HepG2 (cell line): ENCODE data around the gene EBF4. TPM values are rescaled to one million over a fixed set of nuclear protein-coding genes. Genes with fewer than 3 reads are reported as not detected.
A peak's percentile ranks its signal among the peaks of the same experiment; 100 is the strongest.
"Not testable (repeated sequence)": the region's sequence is repeated elsewhere in the genome, so short reads cannot be mapped to it uniquely, and the experiment has no call there.

Source experiments
- ATAC-seq: fragments of 200-7000 bp; cut with Tn5 transposase; 3 replicates; pipeline ENCODE4 v1.9.1; 2020; ENCODE audit warnings: mild to moderate bottlenecking, moderate library complexity
- BruUV-seq: library from RNA; stranded (reverse); fragments of 400-500 nt; replicated peaks from 2 replicates; lab custom pipeline; 2021; lab: Mats Ljungman, UMichigan
- CTCF ChIA-PET: fragments of 300-600 bp; formaldehyde crosslinking; extraction: SDS; loops from one replicate; lab custom pipeline; 2021; ENCODE audit warnings: low total read pairs, inconsistent platforms, low intra/inter-chr PET ratio; lab: Yijun Ruan, JAX
- POLR2A ChIA-PET: fragments of 350-600 bp; sonication (Branson Sonifier 250); formaldehyde crosslinking; loops from one replicate; lab custom pipeline; 2020; ENCODE audit warnings: antibody characterized with exemption, inconsistent platforms; lab: Yijun Ruan, JAX
- DNase-seq: peaks from one replicate; pipeline ENCODE4 v3.0.0-alpha.2; 2015; ENCODE audit warnings: low spot score
- FAIRE-seq: peaks from 3 replicates; lab custom pipeline; 2011; peaks lifted over from hg19 to GRCh38; lab: Jason Lieb, UNC
- H2AFZ ChIP-seq: one replicate; pipeline ENCODE4 v1.6.1; 2011; ENCODE audit warnings: low read length, inconsistent platforms
- H3K27ac ChIP-seq: fragments of 300-600 bp; 3 replicates; pipeline ENCODE4 v1.8.0; 2011; ENCODE audit warnings: mixed run types, mild to moderate bottlenecking, mixed read lengths, low read length, inconsistent platforms; ENCODE audit not compliant: insufficient read depth; ENCODE audit errors: extremely low read length
- H3K27me3 ChIP-seq, 2 experiments: fragments of 200-600 bp in 1 of 2; 2 replicates in 1 of 2; 3 replicates in 1 of 2; pipeline versions ENCODE4 v1.6.0 to v1.8.0; 2011; ENCODE audit warnings: low read length in 2 of 2, mild to moderate bottlenecking in 2 of 2, moderate library complexity in 2 of 2, inconsistent platforms in 1 of 2; ENCODE audit not compliant: insufficient read depth in 2 of 2, control insufficient read depth in 1 of 2
- H3K36me3 ChIP-seq, 2 experiments: fragments of 200-600 bp in 1 of 2; replicated peaks in 1 of 2; 2 replicates in 1 of 2; 3 replicates in 1 of 2; pipeline versions ENCODE4 v1.5.1 to v1.8.0; 2011; ENCODE audit warnings: low read length in 2 of 2, inconsistent platforms in 1 of 2; ENCODE audit not compliant: insufficient read depth in 2 of 2, control insufficient read depth in 1 of 2
- H3K4me1 ChIP-seq: 2 replicates; pipeline ENCODE4 v1.5.1; 2012; ENCODE audit warnings: low read length, inconsistent platforms; ENCODE audit not compliant: insufficient read depth
- H3K4me2 ChIP-seq: 2 replicates; pipeline ENCODE4 v1.6.0; 2011; ENCODE audit warnings: low read depth, low read length, inconsistent platforms
- H3K4me3 ChIP-seq, 3 experiments: fragments of 200-600 bp in 1 of 3; sonication (generic), shearing (Covaris generic) in 1 of 3; replicated peaks in 1 of 3; 2 replicates each; pipeline ENCODE4 v1.5.1; 2011 to 2016; ENCODE audit warnings: low read length in 3 of 3, inconsistent platforms in 2 of 3, low read depth in 2 of 3, mild to moderate bottlenecking in 2 of 3, control low read depth in 1 of 3, mixed read lengths in 1 of 3; ENCODE audit not compliant: insufficient read depth in 1 of 3
- H3K79me2 ChIP-seq: one replicate; pipeline ENCODE4 v1.6.1; 2011; ENCODE audit warnings: low read length, inconsistent platforms; ENCODE audit not compliant: insufficient read depth
- H3K9ac ChIP-seq: 2 replicates; pipeline ENCODE4 v1.6.0; 2011; ENCODE audit warnings: mild to moderate bottlenecking, low read depth, low read length, inconsistent platforms; ENCODE audit not compliant: insufficient read depth
- H3K9me3 ChIP-seq: 2 replicates; pipeline ENCODE4 v1.5.1; 2012; ENCODE audit warnings: mild to moderate bottlenecking, low read length
- H4K20me1 ChIP-seq: 2 replicates; pipeline ENCODE4 v1.6.0; 2011; ENCODE audit warnings: inconsistent platforms, mild to moderate bottlenecking, low read length, moderate library complexity; ENCODE audit not compliant: insufficient read depth
- FOXK2 ChIP-seq: fragments of 450-650 bp; IDR thresholded peaks from 2 replicates; pipeline ENCODE4 v1.6.1; 2016
- WGBS: methylation state at CpG from one replicate; pipeline ENCODE4 v1.1.6; 2017; ENCODE audit warnings: low lambda C conversion rate; 5-methylcytosine and 5-hydroxymethylcytosine counted together
- in situ Hi-C: cut with HindIII; loops from 2 replicates; pipeline ENCODE4 v1.10.0; 2017; ENCODE audit warnings: low pct_unique_long_range_greater_than_20kb; ENCODE audit not compliant: extremely low pct_ligation_motif_present
- intact Hi-C: fragments of 100-400 bp; cut with micrococcal nuclease; formaldehyde crosslinking; loops from one replicate; pipeline ENCODE4 v1.10.0; 2022; ENCODE audit not compliant: unreplicated experiment
- polyA plus RNA-seq, 8 experiments: library from polyadenylated mRNA; depleted of rRNA in 3 of 8; stranded (reverse) in 7 of 8; unstranded in 1 of 8; fragments of >200 nt; fragmentation: Illumina TruSeq in 4 of 8; extraction: Trizol in 4 of 8; gene quantifications; 2 replicates each; pipeline versions ENCODE4 v1.2.1 to v1.2.3, GENCODE V29; 2011 to 2016; ENCODE audit warnings: low read depth in 4 of 8, missing spikeins in 1 of 8, mixed read lengths in 1 of 8; ENCODE audit not compliant: insufficient read depth in 1 of 8
- total RNA-seq, 5 experiments: library from RNA; depleted of rRNA; stranded (reverse); fragments of >200 nt; fragmentation: Illumina TruSeq; extraction: Trizol; gene quantifications; 2 replicates each; pipeline ENCODE4 v1.2.3, GENCODE V29; 2016; ENCODE audit warnings: low read depth in 1 of 5

The EBF4 gene
- total and polyA plus RNA-seq, 2 of the 13 experiments (the other 11 are each of a cell fraction or from before 2014, with no cell fraction given): 0.84 to 2.2 TPM

GRCh38 chr20:2682040-2682439 lies 10.5 kb upstream of the EBF4 start:
- intact Hi-C loops, POLR2A ChIA-PET, FAIRE-seq, H3K9me3 ChIP-seq, ATAC-seq, H3K4me1 ChIP-seq, H3K27ac ChIP-seq, H3K4me3 ChIP-seq, H3K9ac ChIP-seq, H3K4me2 ChIP-seq, H3K79me2 ChIP-seq, H2AFZ ChIP-seq, H3K36me3 ChIP-seq, BruUV-seq, H4K20me1 ChIP-seq, in situ Hi-C loops, CTCF ChIA-PET, DNase-seq: not testable (repeated sequence)
- 47% methylated on average over 3 of the region's 3 CpGs for WGBS
- 0 out of 2 replicates have a peak, but pooled peaks have one; percentile 14 for TF ChIP-seq FOXK2
- H3K27me3 ChIP-seq: peaks cover 0 to 39% of the 10 kb centered on the region in 2 experiments; a peak in 3 of 5 replicates

- H3K79me2 ChIP-seq, intact Hi-C loops, ATAC-seq, BruUV-seq, H3K9ac ChIP-seq, CTCF ChIA-PET, H3K9me3 ChIP-seq, DNase-seq, H3K4me1 ChIP-seq, H3K4me3 ChIP-seq, H4K20me1 ChIP-seq, H3K36me3 ChIP-seq, FAIRE-seq, H3K27ac ChIP-seq, H3K4me2 ChIP-seq, H2AFZ ChIP-seq: not testable (repeated sequence)
- in situ Hi-C loops: loop anchor here (5.0 kb wide), 1 partner anchor 67 kb away; no protein-coding TSS in a partner anchor
- WGBS: 28% methylated on average over 4 of the region's 4 CpGs
- POLR2A ChIA-PET: interaction anchor here (1.1 kb wide), 1 partner anchor 33 kb away, joined by 4 read pairs; no protein-coding TSS in a partner anchor
- peaks cover 2 to 48% of the 10 kb centered on the region in 2 experiments; a peak in 4 of 5 replicates for H3K27me3 ChIP-seq
Observed at GRCh38 chr20:2684817-2685216, 7.8 kb upstream of the EBF4 start.
